ENCODE results near the gene KIF5C.

- TF ChIP-seq CTCF (IDR thresholded peaks at IDR 0.05): no peak
- TF ChIP-seq EP300 (IDR thresholded peaks at IDR 0.05; ENCODE audit: low read depth): no peak
- TF ChIP-seq POLR2A (IDR thresholded peaks at IDR 0.05): no peak
- TF ChIP-seq POLR2AphosphoS5 (IDR thresholded peaks at IDR 0.05): no peak
Measured at GRCh38 chr2:149075853-149076252, 200.8 kb downstream of the KIF5C start.
